Measurements from ENCODE around the gene SIX1. TPM values are rescaled to one million over a fixed set of nuclear protein-coding genes. Genes with fewer than 3 reads are reported as not detected.

SIX1 gene
- total RNA-seq, 4 donors from 2014 or later: 0.42 to 1.4 (median 0.70) TPM

- WGBS, 2 donors (ENCODE audit: low coverage in 1 of 2): 63 to 80% methylated on average over 2 of the region's 2 CpGs
Observed at GRCh38 chr14:60632777-60633176, 16.5 kb downstream of the SIX1 start.

GRCh38 chr14:60632257-60632656 lies 17.0 kb downstream of the SIX1 start:
- no peak for ATAC-seq
- Histone ChIP-seq H3K27ac (no peak overlapping the region), H3K36me3 (no peaks in the 10 kb centered on the region), H3K4me3 (no peak overlapping the region), H3K9me3 (no peaks in the 10 kb centered on the region), H3K4me1 (peaks cover 0 to 2% (median 0%) of the 10 kb centered on the region in 3 donors), H3K27me3 (peaks cover 17% of the 10 kb centered on the region)
- 66 to 70% methylated on average over 3 of the region's 3 CpGs for WGBS, 2 donors (ENCODE audit: low coverage in 1 of 2)
- TF ChIP-seq EP300 (IDR thresholded peaks at IDR 0.05): no peak
- no peak for TF ChIP-seq CTCF (IDR thresholded peaks at IDR 0.05)
- no peak for TF ChIP-seq POLR2A (IDR thresholded peaks at IDR 0.05)
- no peak for TF ChIP-seq POLR2AphosphoS5 (IDR thresholded peaks at IDR 0.05)

More at GRCh38 chr14:60632777-60633176, 16.5 kb downstream of the SIX1 start:
- TF ChIP-seq CTCF (IDR thresholded peaks at IDR 0.05): no peak
- TF ChIP-seq EP300 (IDR thresholded peaks at IDR 0.05): no peak
- ATAC-seq: no peak
- H3K4me3 ChIP-seq: no peak overlapping the region
- H3K4me1 ChIP-seq: peaks cover 0 to 7% (median 4%) of the 10 kb centered on the region in 3 donors
- no peak overlapping the region for H3K27ac ChIP-seq
- H3K27me3 ChIP-seq: peaks cover 22% of the 10 kb centered on the region
- no peaks in the 10 kb centered on the region for H3K36me3 ChIP-seq
- H3K9me3 ChIP-seq: no peaks in the 10 kb centered on the region

GRCh38 chr14:60631842-60632241 lies 17.4 kb downstream of the SIX1 start:
- no peak for ATAC-seq
- no peaks in the 10 kb centered on the region for H3K36me3 ChIP-seq
- H3K4me1 ChIP-seq: no peaks in the 10 kb centered on the region
- no peak overlapping the region for H3K27ac ChIP-seq
- no peak overlapping the region for H3K4me3 ChIP-seq
- peaks cover 13% of the 10 kb centered on the region for H3K27me3 ChIP-seq
- WGBS, 2 donors (ENCODE audit: low coverage in 1 of 2): 81 to 92% methylated on average over 2 of the region's 2 CpGs
- no peaks in the 10 kb centered on the region for H3K9me3 ChIP-seq
- TF ChIP-seq POLR2A (IDR thresholded peaks at IDR 0.05) (no peak), EP300 (IDR thresholded peaks at IDR 0.05) (no peak)

- Histone ChIP-seq H3K27ac (no peak overlapping the region), H3K4me3 (no peak overlapping the region), H3K27me3 (no peaks in the 10 kb centered on the region), H3K36me3 (no peaks in the 10 kb centered on the region), H3K4me1 (no peaks in the 10 kb centered on the region), H3K9me3 (no peaks in the 10 kb centered on the region)
- ATAC-seq: no peak
- TF ChIP-seq EP300 (IDR thresholded peaks at IDR 0.05): no peak
Observed at GRCh38 chr14:60630129-60630528, 19.1 kb downstream of the SIX1 start.

DNA sequence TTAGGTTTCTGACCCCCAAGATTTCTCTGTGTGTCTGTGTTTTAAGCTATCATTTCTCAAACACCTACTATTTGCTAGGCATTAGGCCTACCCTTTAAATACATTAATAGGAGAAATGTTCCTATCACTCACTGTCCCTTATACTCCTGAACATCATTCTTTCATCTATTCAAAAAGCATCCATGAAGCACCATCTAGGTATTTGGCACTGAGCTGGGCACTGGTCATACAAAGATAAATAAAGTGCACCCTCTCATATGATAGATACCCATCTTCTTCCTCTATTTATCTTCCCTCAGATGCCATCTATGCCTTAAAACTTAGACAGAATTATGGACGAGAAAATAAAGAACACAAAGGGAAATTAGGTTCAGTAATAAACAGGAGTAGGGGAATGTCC lies 20.4 kb downstream of the SIX1 start:
- 25 to 86% methylated on average over 1 of the region's 1 CpG for WGBS, 2 donors (ENCODE audit: low coverage in 1 of 2)
- no peak overlapping the region for H3K27ac ChIP-seq
- TF ChIP-seq CTCF (IDR thresholded peaks at IDR 0.05): no peak
- TF ChIP-seq POLR2AphosphoS5 (IDR thresholded peaks at IDR 0.05): no peak
- TF ChIP-seq POLR2A (IDR thresholded peaks at IDR 0.05): no peak
- no peak for TF ChIP-seq EP300 (IDR thresholded peaks at IDR 0.05)
- H3K4me3 ChIP-seq: no peak overlapping the region
- H3K36me3 ChIP-seq: no peaks in the 10 kb centered on the region
- no peak for ATAC-seq
- no peaks in the 10 kb centered on the region for H3K9me3 ChIP-seq
- H3K27me3 ChIP-seq: no peaks in the 10 kb centered on the region
- H3K4me1 ChIP-seq: no peaks in the 10 kb centered on the region

GRCh38 chr14:60622917-60623257 lies 26.4 kb downstream of the SIX1 start:
- TF ChIP-seq CTCF (IDR thresholded peaks at IDR 0.05) (no peak), EP300 (IDR thresholded peaks at IDR 0.05) (no peak), POLR2A (IDR thresholded peaks at IDR 0.05) (no peak), POLR2AphosphoS5 (IDR thresholded peaks at IDR 0.05) (no peak)

More at GRCh38 chr14:60622917-60623257, 26.4 kb downstream of the SIX1 start:
- Histone ChIP-seq H3K27me3 (no peaks in the 10 kb centered on the region), H3K36me3 (no peaks in the 10 kb centered on the region), H3K9me3 (no peaks in the 10 kb centered on the region), H3K27ac (no peak overlapping the region), H3K4me3 (no peak overlapping the region), H3K4me1 (no peaks in the 10 kb centered on the region)
- no peak for ATAC-seq
- WGBS, 2 donors (ENCODE audit: low coverage in 1 of 2): 30 to 42% methylated on average over 2 of the region's 2 CpGs

Data from gastroesophageal sphincter (tissue), 4 donors.